ENCODE results near the gene LEMD1.
"Not testable (repeated sequence)": the region's sequence is repeated elsewhere in the genome, so short reads cannot be mapped to it uniquely, and the experiment has no call there.

LEMD1 gene

GRCh38 chr1:205375835-205376545 lies 45.9 kb downstream of the LEMD1 start:
- peak; percentile 77 for DNase-seq

GRCh38 chr1:205374210-205375078 lies 47.4 kb downstream of the LEMD1 start:
- DNase-seq = no peak

- DNase-seq = no peak
Measured at GRCh38 chr1:205373798-205374175, 48.1 kb downstream of the LEMD1 start.

GRCh38 chr1:205373022-205373797 lies 48.6 kb downstream of the LEMD1 start:
- no peak for DNase-seq

DNA sequence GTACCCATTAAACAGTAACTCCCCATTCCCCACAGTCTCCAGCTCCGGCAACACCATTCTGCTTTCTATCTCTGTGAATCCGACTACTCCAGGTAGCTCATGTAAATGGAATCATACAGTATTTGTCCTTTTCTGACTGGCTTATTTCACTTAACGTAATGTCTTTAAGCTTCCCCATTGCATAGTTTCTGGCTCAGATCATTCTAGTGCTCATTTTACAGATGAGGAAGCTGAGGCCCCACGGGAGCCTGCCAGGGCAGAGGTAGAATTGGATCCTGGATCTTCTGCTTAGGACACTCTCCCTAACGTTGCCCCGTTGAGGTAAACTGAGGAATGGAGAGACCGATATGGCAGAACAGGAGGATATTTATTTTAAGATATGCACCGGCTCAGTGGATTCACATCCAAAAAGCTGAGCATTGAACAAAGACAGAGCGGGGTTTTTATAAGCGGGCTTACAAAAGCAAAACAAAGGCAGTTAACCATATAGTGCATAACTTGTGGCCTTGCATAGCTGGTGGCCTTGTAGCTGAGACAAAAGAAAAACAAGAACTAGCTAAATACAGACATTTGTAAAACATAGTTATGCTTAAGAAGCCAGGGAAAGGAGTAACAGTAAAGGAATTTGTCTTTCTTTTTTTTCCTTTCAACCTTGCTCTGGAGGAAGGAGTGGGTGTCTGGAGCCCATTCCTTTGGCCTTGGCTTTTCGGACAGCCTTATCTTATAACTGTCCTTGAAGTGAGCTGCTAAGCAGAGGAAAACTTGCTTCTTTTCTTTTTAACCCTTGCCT lies 49.8 kb downstream of the LEMD1 start:
- no peak for DNase-seq

GRCh38 chr1:205370780-205371179 lies 51.1 kb downstream of the LEMD1 start:
- no peak for DNase-seq

- DNase-seq = no peak
Measured at GRCh38 chr1:205369701-205370123, 52.1 kb downstream of the LEMD1 start.

DNA sequence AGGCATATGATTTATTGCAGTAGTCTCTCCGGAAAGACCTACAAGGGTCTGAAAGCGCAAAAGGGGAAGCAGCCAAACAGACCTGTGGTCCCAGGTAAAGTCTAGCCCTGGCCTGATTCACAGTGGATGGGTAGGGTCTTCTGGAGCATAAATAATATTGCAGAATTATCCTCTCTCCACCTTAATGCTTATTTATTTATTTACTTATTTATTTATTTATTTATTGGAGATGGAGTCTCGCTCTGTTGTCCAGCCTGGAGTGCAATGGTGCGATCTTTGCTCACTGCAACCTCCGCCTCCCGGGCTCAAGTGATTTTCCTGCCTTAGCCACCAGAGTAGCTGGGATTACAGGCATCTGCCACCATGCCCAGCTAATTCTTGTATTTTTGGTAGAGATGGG lies 53.4 kb downstream of the LEMD1 start:
- DNase-seq = no peak

GRCh38 chr1:205365945-205366463 lies 55.9 kb downstream of the LEMD1 start:
- DNase-seq = no peak

DNA sequence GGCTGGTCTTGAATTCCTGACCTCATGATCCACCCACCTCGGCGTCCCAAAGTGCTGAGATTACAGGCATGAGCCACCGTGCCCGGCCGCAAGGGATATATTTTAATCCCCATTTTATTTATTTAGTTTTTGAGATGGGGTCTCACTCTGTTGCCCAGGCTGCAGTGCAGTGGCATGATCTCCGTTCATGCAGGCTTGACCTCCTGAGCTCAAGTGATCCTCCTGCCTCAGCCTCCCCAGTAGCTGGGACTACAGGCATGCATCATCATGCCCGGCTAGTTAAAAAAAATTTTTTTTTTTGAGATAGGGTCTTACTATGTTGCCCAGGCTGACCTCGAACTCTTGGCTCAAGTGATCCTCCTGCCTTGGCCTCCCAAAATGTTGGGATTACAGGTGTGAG lies 56.8 kb downstream of the LEMD1 start:
- DNase-seq = not testable (repeated sequence)

GRCh38 chr1:205360891-205361290 lies 61.0 kb downstream of the LEMD1 start:
- DNase-seq = no peak

GRCh38 chr1:205359771-205360565 lies 61.9 kb downstream of the LEMD1 start:
- no peak for DNase-seq

GRCh38 chr1:205358579-205358978 lies 63.3 kb downstream of the LEMD1 start:
- DNase-seq = no peak

- no peak for DNase-seq
Measured at GRCh38 chr1:205357567-205357966, 64.3 kb downstream of the LEMD1 start.

DNA sequence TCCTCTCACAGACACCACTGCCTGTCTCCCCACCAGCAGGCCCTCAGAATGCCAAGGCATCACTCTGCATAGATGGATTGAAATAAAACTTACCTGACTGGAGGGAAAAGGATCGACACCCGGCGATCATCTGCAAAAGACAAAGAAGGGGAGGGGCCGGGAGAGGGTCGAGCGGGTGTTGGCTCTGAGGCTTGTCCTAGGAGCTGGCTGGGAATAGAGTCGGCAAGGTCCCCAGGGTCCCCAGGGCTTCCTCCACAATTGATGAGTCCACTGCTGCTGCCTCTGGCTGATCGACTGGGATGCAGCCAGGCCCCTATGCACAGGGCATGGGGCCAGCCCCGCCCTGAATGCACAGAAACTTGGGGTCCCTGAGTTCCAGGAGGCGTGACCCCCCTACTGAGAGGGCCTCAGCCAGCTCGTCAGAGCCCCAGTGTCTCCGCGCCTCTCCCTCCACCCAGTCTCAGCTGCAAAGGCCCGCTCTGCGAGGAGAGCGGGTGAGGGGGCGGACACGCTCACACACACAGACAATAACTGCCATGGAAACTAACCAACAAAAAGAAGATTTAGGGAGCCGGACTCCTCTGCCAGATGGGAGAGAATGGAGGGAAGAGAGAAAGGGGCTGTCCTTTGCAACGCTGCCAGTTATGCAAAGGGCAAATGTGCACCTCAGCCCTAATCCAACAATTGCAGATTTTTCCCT lies 65.3 kb downstream of the LEMD1 start, which contains the start of gene KLHDC8A:
KLHDC8A (minus strand) TSS at position 483 of the 700 bp plus-strand sequence. CDS start 13,318 bp downstream, outside the sequence.
- peak; percentile 23 for DNase-seq

DNA sequence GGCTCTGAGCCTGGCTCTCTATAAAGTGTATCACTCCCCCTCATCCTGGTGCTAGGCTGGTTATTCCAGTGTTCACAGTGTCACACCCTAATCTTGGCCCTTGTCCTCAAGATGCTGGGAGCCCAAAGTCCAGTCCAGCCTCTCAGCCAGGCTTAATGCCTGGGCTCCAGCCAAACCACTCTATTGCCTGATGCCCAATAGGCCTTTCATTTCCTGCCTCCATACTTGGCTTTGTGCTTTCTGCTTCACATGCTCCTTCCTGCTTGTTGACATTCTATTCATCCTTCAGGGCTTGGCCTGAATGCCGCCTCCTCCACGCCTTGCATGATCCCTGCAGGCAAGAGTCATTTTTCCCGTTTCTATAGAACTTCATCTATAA lies 66.8 kb downstream of the LEMD1 start:
- DNase-seq = no peak

- peak; percentile 63 for DNase-seq
Measured at GRCh38 chr1:205354259-205355074, 67.4 kb downstream of the LEMD1 start.

GRCh38 chr1:205353612-205354011 lies 68.2 kb downstream of the LEMD1 start:
- no peak for DNase-seq

DNA sequence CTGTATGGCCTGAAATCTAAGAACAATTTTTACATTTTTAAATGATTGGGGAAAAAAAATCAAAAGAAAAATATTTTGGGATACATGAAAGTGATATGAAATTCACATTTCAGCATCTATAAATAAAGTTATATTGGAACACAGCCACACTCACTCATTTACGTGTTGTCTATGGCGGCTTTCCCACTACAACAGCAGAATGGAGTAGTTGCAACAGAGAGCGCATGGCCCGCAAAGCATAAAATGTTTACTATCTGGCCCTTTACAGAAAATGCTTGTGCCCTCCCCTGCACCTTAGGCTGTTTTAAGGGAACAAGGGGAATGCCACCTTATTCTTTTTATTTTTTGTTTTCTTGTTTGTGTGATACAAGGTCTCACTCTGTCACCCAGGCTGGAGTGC lies 68.7 kb downstream of the LEMD1 start:
- no peak for DNase-seq
